ENCODE data around the gene GAB3. TPM values are rescaled to one million over a fixed set of nuclear protein-coding genes. Genes with fewer than 3 reads are reported as not detected.
A peak's percentile ranks its signal among the peaks of the same experiment; 100 is the strongest.

GAB3 gene
- total and polyA plus RNA-seq, 9 of the 15 experiments (the other 6 are each of a cell fraction or from before 2014, with no cell fraction given), result 16.1 to 31.4 (median 20.2) TPM

GRCh38 chrX:154751669-154752271, 893 bp upstream of the GAB3 start (continued):
- TF ChIP-seq, protein P1, sequence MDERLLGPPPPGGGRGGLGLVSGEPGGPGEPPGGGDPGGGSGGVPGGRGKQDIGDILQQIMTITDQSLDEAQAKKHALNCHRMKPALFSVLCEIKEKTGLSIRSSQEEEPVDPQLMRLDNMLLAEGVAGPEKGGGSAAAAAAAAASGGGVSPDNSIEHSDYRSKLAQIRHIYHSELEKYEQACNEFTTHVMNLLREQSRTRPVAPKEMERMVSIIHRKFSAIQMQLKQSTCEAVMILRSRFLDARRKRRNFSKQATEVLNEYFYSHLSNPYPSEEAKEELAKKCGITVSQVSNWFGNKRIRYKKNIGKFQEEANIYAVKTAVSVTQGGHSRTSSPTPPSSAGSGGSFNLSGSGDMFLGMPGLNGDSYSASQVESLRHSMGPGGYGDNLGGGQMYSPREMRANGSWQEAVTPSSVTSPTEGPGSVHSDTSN (CRISPR knock-in tag; IDR thresholded peaks at IDR 0.05; ENCODE audit: low read depth), result no peak
- TF ChIP-seq, protein P1 (tag; conservative IDR thresholded peaks at IDR 0.05; ENCODE audit: low read depth), result peak; percentile 58
- TF ChIP-seq, protein P2, sequence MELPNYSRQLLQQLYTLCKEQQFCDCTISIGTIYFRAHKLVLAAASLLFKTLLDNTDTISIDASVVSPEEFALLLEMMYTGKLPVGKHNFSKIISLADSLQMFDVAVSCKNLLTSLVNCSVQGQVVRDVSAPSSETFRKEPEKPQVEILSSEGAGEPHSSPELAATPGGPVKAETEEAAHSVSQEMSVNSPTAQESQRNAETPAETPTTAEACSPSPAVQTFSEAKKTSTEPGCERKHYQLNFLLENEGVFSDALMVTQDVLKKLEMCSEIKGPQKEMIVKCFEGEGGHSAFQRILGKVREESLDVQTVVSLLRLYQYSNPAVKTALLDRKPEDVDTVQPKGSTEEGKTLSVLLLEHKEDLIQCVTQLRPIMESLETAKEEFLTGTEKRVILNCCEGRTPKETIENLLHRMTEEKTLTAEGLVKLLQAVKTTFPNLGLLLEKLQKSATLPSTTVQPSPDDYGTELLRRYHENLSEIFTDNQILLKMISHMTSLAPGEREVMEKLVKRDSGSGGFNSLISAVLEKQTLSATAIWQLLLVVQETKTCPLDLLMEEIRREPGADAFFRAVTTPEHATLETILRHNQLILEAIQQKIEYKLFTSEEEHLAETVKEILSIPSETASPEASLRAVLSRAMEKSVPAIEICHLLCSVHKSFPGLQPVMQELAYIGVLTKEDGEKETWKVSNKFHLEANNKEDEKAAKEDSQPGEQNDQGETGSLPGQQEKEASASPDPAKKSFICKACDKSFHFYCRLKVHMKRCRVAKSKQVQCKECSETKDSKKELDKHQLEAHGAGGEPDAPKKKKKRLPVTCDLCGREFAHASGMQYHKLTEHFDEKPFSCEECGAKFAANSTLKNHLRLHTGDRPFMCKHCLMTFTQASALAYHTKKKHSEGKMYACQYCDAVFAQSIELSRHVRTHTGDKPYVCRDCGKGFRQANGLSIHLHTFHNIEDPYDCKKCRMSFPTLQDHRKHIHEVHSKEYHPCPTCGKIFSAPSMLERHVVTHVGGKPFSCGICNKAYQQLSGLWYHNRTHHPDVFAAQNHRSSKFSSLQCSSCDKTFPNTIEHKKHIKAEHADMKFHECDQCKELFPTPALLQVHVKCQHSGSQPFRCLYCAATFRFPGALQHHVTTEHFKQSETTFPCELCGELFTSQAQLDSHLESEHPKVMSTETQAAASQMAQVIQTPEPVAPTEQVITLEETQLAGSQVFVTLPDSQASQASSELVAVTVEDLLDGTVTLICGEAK (IDR thresholded peaks at IDR 0.05), result no peak
- TF ChIP-seq, protein P2 (CRISPR knock-in tag; IDR thresholded peaks at IDR 0.05), result no peak
- TF ChIP-seq LEF1 (IDR thresholded peaks at IDR 0.05) (peak; percentile 86), HNRNPK (IDR thresholded peaks at IDR 0.05; ENCODE audit: low read depth, low read length, poor library complexity, severe bottlenecking) (no peak), POLR2B (IDR thresholded peaks at IDR 0.05; ENCODE audit: low read depth, partially characterized antibody) (peak; percentile 0), SRSF3 (IDR thresholded peaks at IDR 0.05; ENCODE audit: insufficient read depth, low read length) (no peak), CBFA2T2 (conservative IDR thresholded peaks at IDR 0.05) (peak; percentile 81), NFXL1 (CRISPR knock-in tag; IDR thresholded peaks at IDR 0.05) (no peak), RBM25 (IDR thresholded peaks at IDR 0.05; ENCODE audit: low read depth, low read length, severe bottlenecking) (no peak), ZMIZ1 (IDR thresholded peaks at IDR 0.05; ENCODE audit: low read depth in 2 of 2, low read length in 2 of 2) (peak in 1 of 2 experiments; percentile 77; a peak in 2 of 4 replicates), KLF16 (IDR thresholded peaks at IDR 0.05) (peak; percentile 65; the same call in 1 of the 2 replicates)

Data from K562 (cell line).